ENCODE measurements around the gene RIMS4. TPM values are rescaled to one million over a fixed set of nuclear protein-coding genes. Genes with fewer than 3 reads are reported as not detected.

The RIMS4 gene
- total RNA-seq, 1 experiment from 2014 or later, result 2.9 TPM

DNA sequence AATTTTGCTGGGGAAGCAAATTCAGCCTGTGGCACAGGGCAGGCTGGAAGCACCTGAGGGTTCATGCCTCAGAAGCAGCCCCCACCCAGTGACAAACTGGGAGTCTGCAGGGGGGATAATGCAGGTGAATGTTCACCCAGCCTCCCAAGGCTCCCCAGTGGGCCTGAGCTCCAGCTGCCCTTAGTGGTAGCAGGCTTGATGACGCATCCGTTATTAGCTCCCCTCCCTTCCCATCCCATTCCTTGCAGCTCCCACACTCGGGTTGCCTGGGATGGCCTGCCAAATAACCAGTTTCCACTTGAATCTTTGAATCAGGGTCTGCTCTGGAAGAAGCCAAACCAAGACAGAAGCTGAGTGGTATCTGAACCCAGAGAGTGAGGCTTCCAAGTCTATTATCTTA, 48.9 kb downstream of the RIMS4 start:
- H3K9me3 ChIP-seq, result no peaks in the 10 kb centered on the region
- DNase-seq, result peak; percentile 29

DNA sequence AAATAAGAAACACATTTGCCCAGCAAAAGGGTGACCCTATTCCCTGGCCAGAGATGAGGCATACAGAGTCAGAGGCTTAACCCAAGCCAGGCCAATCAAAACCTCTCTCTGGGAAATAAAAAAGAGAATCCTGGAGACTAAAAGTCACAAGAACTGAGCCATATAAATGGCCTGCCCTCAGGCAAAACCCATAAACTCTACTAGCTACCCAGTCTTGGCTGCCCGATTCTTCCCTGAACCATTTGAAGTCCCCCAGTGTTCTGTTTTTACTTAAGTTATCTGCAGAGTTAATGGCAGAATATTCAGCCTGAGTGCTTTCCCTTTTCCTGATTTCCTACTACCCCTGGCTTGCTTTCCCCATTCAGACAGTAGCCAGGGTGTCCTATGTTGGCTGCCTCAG, 50.8 kb downstream of the RIMS4 start:
- H3K4me3 ChIP-seq, result no peak overlapping the region
- no peak for DNase-seq
- no peaks in the 10 kb centered on the region for H3K9me3 ChIP-seq
- H3K27me3 ChIP-seq, result 0 out of 2 replicates have a peak, but pooled peaks cover 2% of the 10 kb centered on the region
- no peaks in the 10 kb centered on the region for H3K36me3 ChIP-seq

More for the DNA sequence above, 48.9 kb downstream of the RIMS4 start:
- H3K4me3 ChIP-seq, result no peak overlapping the region
- 0 out of 2 replicates have a peak, but pooled peaks cover 2% of the 10 kb centered on the region for H3K27me3 ChIP-seq
- H3K36me3 ChIP-seq, result no peaks in the 10 kb centered on the region

DNA sequence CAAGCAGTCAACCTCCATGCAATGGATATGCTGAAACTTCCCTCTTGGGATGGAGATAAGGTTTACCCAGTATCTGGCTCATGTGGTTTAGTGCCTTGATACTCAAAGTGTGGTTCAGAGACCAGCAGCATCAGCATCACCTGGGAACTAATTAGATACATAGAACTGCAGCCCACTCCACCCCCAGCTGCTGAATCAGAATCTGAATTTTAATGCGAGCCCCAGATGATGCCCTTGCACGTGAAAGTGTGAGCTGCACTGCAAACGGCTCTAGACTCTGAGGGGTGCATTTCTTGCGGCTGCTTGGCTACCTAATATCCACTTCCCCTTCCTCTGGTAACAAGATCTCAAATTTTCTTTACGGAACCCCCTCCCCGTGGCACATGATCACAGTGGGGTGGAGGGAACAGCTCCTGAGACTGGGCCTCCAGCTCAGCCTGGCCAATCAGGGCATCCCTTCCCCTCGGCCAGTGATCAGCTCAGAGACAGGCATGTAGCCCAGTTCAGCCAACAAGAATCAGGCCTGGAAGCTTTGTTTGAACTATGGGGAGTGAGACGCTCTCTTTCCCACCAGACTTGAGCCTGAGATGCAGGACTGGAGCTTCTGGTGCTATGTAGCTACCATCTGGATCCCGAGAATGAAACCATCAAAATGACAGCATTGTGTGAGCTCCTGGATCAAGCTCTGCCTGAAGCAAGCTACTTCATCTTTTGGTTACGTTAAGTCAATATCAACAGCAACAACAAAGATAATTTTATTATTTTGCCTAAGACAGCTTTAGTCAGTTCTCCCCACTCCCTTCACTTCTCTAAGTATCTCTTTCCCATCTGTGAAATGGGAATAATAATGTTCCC, 51.9 kb downstream of the RIMS4 start:
- H3K36me3 ChIP-seq, result no peaks in the 10 kb centered on the region
- H3K4me3 ChIP-seq, result no peak overlapping the region
- 0 out of 2 replicates have a peak, but pooled peaks cover 2% of the 10 kb centered on the region for H3K27me3 ChIP-seq
- H3K9me3 ChIP-seq, result no peaks in the 10 kb centered on the region
- DNase-seq, result no peak

DNA sequence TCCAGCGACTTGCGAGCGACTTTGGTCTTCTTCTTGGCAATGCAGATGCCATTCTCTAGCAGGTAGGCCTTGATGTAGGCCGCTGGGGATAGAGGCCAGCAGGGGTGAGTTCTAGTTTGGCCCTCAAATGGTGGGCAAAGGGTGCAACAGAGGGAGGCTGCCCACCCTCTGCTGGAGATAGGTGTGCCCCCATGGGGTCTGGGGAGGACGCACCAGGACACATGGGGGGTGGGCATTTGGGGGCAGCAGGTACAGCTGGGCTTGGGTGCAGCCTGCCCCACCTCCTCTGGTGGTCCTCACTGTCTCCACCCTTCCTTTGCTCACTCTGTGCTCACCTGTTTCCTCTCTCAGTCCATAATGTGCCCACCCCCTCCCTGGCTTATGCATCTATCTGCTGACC, 53.4 kb downstream of the RIMS4 start:
- Histone ChIP-seq H3K4me3 (no peak overlapping the region), H3K36me3 (no peaks in the 10 kb centered on the region), H3K9me3 (no peaks in the 10 kb centered on the region), H3K27me3 (0 out of 2 replicates have a peak, but pooled peaks cover 2% of the 10 kb centered on the region)
- DNase-seq, result no peak

DNA sequence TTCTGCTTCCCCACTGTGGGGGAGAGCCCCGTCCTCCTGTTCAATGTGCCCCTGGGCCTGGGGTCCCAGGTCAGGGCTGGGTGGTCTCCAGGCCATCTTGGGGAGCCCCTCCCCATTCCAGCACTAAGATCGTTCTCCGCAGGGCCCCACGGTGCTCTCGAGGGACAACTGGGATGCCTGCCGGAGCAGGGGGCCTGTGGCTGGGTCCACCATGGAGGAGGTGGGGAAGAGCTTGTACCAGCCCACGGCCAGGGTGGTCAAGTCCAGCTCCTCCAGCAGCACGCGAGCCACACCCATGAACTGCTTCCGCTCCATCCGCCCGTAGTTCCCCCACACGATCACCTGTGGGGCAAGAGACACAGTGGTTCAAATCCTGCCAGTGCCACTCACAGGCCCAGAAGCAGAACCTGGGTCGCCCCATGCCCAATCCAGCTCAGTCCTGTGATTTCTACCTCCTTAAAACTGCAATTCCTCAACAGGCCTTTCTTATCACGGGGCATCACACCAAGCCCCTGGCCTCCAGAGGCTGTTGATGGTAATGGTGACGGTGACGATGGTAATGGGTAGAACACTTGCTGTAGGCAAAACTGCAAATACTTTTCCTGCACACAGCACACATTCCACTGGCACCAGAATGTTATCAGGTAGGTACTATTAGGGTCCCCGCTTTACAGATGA, 54.2 kb downstream of the RIMS4 start:
- H3K9me3 ChIP-seq, result no peaks in the 10 kb centered on the region
- H3K4me3 ChIP-seq, result no peak overlapping the region
- H3K27me3 ChIP-seq, result 0 out of 2 replicates have a peak, but pooled peaks cover 2% of the 10 kb centered on the region
- DNase-seq, result no peak
- no peaks in the 10 kb centered on the region for H3K36me3 ChIP-seq

DNA sequence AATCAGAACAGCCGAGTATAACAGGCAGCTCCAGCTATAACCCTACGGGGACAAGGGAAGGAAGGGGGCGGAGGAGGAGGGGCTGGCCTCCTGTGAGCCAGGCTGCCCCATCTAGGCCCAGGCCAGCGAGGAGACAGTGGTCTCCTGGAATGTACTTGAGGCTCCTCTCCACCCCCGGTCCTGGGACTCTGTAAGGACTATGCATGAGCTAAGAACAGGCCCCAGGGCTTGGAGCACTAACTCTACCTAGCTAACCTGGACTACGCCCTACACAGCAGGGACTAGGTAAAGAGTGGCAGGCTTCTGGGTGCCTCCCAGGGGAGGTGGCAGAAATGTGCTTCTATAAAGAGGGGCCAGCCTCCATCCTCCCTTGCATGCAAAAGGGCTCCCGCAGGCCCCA, 55.8 kb downstream of the RIMS4 start:
- H3K9me3 ChIP-seq, result no peaks in the 10 kb centered on the region
- H3K4me3 ChIP-seq, result no peak overlapping the region
- DNase-seq, result no peak
- 0 out of 2 replicates have a peak, but pooled peaks cover 2% of the 10 kb centered on the region for H3K27me3 ChIP-seq
- no peaks in the 10 kb centered on the region for H3K36me3 ChIP-seq

DNA sequence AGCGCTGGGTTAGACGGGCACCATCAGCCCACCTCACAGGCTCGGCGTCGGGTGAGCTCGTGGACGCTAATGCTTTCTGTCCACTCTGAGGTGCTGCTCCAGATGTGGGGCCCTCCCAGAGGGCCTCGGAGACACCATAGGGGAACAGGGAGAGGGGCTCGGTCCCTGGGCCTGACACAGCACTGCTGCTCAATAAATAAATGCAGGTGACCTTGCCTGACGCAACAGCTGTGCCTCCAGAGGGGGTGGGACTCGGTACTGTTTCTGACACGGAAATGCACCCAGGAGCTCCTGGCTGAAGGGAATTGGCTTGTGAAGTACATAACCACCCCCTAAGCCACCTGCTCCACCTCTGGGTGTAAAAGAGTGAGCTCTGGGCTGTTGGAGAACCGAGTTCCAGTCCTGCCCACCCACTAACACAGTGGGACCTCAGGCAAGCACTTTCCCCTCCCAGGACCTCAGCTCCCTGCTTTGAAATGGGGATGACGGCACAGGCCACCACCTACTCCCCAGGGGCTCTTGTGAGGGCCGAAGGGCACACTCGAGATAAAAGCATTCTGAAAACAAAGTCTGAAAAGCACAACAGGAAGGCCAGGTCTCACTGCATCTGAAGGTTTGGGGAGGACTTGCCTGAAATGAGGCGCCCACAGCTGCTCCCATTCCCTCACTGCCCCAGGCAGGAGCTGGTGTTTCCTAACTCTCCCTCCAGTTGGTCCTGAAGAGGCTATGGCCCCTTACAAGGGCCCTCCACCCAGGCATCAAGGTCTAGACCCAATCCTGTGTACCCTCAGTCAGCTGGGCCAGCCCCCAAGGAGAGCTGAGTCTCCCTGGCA, 58.0 kb downstream of the RIMS4 start:
- no peaks in the 10 kb centered on the region for H3K9me3 ChIP-seq

DNA sequence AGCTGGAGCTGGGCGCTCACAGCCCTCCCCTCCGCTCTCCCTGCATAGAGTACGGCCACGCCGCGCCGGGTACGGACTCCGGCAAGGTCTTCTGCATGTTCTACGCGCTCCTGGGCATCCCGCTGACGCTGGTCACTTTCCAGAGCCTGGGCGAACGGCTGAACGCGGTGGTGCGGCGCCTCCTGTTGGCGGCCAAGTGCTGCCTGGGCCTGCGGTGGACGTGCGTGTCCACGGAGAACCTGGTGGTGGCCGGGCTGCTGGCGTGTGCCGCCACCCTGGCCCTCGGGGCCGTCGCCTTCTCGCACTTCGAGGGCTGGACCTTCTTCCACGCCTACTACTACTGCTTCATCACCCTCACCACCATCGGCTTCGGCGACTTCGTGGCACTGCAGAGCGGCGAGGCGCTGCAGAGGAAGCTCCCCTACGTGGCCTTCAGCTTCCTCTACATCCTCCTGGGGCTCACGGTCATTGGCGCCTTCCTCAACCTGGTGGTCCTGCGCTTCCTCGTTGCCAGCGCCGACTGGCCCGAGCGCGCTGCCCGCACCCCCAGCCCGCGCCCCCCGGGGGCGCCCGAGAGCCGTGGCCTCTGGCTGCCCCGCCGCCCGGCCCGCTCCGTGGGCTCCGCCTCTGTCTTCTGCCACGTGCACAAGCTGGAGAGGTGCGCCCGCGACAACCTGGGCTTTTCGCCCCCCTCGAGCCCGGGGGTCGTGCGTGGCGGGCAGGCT, 60.1 kb downstream of the RIMS4 start:
- H3K36me3 ChIP-seq, result no peaks in the 10 kb centered on the region
- no peak for DNase-seq
- no peaks in the 10 kb centered on the region for H3K9me3 ChIP-seq
- H3K4me3 ChIP-seq, result no peak overlapping the region
- H3K27me3 ChIP-seq, result peaks cover 7% of the 10 kb centered on the region

More for the DNA sequence above, 58.0 kb downstream of the RIMS4 start:
- Histone ChIP-seq H3K4me3 (no peak overlapping the region), H3K27me3 (no peaks in the 10 kb centered on the region), H3K36me3 (no peaks in the 10 kb centered on the region)
- no peak for DNase-seq

DNA sequence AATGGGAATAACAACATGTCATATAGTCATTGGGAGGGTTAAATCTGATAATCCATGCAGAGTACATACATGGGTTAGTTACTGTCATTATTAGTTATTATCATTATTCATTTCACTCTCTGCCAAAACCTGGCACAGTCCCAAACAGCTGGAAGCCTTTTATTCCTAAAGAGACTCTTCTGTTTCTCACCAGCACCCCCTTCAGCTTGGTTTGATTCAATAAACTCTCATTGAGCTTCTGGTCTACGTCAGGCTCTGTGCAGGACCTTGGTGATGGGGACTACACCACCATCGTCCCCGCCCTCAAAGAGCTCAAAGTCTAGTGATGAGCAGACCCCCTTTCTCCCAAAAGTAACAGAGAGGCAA, 62.4 kb downstream of the RIMS4 start:
- Histone ChIP-seq H3K9me3 (no peaks in the 10 kb centered on the region), H3K27me3 (peaks cover 7% of the 10 kb centered on the region), H3K4me3 (no peak overlapping the region), H3K36me3 (no peaks in the 10 kb centered on the region)
- no peak for DNase-seq

DNA sequence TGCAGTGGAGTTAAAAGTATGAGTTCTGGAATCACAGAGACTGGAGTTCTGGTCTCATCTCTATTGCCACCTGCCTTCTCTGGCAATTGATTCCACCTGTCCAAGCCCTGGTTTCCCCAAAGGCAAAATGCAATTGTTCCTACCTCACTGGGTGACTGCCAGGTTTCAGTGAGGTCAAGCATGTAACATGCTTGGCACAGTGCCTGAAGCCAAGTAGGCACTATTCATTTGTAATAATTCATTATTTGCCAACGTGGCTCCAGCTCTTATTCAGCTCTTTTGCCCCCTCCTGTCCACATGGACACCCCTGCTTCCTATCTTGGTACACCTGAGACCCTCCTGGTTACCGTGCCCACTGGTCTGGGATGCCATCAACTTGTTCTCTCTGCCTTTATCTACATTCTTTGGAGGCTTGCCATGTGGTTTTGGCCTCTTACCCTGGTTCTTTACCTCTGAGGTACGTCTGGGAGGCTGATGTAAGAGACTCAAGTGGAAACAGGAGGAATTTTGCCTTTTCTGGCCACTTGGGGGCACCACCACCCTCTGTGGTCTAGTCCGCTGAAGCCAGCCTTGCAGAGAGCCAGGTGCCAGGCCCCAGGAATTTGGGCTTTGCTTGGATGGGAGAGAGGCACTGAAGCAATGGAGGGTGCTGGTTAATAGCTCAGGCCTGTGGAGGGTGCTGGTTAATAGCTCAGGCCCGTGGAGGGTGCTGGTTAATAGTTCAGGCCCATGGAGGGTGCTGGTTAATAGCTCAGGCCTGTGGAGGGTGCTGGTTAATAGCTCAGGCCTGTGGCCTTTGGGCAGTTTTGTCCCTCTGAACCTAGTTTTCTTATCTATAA, 63.0 kb downstream of the RIMS4 start:
- peak; percentile 76 for DNase-seq
- no peaks in the 10 kb centered on the region for H3K9me3 ChIP-seq
- peaks cover 7% of the 10 kb centered on the region for H3K27me3 ChIP-seq
- H3K4me3 ChIP-seq, result no peak overlapping the region
- H3K36me3 ChIP-seq, result no peaks in the 10 kb centered on the region

DNA sequence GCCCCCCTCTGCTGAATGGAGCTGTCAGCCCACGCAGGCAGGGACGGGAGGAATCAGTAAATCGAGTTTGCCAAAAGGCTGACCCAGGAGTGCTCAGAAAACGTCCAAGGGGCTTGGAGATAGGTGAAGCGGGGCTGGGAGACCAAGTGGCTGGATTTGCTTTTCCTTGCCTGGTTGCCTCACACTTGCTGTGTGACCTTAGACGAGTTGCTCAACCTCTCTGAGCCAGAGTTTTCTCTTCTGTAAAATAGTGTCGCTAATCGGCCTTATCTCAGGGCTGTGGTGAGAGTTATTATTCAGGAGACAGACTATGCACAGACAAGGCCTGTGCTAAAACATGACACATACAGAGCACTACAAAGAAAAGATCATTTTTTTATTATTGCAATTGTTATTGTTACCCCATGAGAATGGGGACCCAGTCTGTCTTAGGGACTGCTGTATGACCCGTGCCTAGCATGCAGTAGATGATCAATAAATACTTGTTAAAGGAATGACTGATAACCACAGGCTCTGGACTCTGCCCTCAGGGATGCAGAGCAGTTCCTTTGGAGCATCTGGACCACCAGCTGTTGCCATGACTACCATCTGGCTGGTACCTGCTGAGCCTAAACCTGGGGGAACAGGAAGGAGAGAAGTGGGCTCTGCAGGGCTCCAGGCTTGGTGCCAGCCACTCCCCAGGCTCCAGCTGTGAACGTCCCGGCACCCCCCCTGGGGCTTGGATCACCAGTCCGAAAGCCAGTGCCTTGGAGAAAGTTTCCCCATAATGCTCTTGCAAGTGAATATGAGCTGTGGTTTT, 63.8 kb downstream of the RIMS4 start:
- no peak for DNase-seq
- H3K4me3 ChIP-seq, result no peak overlapping the region
- H3K36me3 ChIP-seq, result no peaks in the 10 kb centered on the region
- no peaks in the 10 kb centered on the region for H3K9me3 ChIP-seq
- peaks cover 7% of the 10 kb centered on the region for H3K27me3 ChIP-seq

DNA sequence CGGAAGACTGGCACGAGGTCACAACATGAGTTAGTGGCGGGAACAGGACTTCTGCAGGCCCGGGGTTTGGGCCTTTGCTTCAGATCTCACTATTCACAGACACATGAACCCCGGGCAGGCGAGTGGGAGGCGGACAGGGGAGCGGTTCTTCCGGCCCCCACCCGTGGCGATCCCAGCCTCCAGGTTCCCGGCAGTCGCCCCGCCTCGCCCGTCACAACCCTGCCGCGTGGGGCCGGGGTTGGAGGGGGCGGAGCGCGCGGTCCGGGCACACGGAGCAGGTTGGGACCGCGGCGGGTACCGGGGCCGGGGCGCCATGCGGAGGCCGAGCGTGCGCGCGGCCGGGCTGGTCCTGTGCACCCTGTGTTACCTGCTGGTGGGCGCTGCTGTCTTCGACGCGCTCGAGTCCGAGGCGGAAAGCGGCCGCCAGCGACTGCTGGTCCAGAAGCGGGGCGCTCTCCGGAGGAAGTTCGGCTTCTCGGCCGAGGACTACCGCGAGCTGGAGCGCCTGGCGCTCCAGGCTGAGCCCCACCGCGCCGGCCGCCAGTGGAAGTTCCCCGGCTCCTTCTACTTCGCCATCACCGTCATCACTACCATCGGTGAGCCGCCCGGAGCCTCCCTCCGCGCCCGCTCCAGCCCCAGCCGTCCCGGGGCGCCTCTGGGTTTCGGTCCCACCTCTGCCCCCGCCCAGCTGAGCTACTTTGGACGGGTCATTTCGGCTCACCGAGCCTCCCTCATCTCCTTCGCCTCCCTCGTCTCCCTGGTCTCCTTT, 64.6 kb downstream of the RIMS4 start, which contains the start of gene KCNK15:
TSS of gene KCNK15 (plus strand) at position 268 of the 769 bp plus-strand sequence. CDS start at position 314, 46 bp downstream.
- H3K27me3 ChIP-seq, result peaks cover 7% of the 10 kb centered on the region
- peak; percentile 41 for DNase-seq
- H3K4me3 ChIP-seq, result peak within 1 kb of the TSS; percentile 28
- no peaks in the 10 kb centered on the region for H3K36me3 ChIP-seq
- no peaks in the 10 kb centered on the region for H3K9me3 ChIP-seq

DNA sequence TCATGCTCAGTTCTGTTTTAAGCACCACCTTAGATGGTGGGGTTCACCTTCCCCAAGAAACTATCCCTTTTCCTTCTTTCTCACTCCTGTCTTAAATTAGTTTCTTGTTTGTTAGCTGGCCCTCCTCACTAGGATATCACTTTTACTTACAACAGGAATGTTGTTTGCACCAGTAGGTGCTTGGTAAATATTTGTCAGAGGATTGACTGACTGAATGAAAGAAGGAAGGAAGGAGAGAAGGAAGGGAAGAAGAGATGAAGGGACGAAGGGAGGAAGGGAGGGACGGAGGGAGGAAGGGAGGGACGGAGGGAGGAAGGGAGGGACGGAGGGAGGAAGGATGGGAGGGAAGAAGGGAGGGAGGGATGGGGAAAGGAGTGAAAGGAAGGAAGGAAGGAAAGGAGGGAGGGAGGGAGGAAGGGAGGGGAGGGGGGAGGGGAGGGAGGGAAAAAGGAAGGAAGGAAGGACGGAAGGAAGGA, 65.2 kb downstream of the RIMS4 start:
- no peak for DNase-seq
- Histone ChIP-seq H3K4me3 (no peak overlapping the region), H3K27me3 (peaks cover 7% of the 10 kb centered on the region), H3K9me3 (no peaks in the 10 kb centered on the region), H3K36me3 (no peaks in the 10 kb centered on the region)

Measured in MG63 (cell line).